ENCODE measurements around the gene STOX1. TPM values are rescaled to one million over a fixed set of nuclear protein-coding genes. Genes with fewer than 3 reads are reported as not detected.
"Not testable (repeated sequence)": the region's sequence is repeated elsewhere in the genome, so short reads cannot be mapped to it uniquely, and the experiment has no call there.

The STOX1 gene
- total and polyA plus RNA-seq, 2 of the 13 experiments (the other 11 are each of a cell fraction or from before 2014, with no cell fraction given), result 2.5 to 6.0 TPM

DNA sequence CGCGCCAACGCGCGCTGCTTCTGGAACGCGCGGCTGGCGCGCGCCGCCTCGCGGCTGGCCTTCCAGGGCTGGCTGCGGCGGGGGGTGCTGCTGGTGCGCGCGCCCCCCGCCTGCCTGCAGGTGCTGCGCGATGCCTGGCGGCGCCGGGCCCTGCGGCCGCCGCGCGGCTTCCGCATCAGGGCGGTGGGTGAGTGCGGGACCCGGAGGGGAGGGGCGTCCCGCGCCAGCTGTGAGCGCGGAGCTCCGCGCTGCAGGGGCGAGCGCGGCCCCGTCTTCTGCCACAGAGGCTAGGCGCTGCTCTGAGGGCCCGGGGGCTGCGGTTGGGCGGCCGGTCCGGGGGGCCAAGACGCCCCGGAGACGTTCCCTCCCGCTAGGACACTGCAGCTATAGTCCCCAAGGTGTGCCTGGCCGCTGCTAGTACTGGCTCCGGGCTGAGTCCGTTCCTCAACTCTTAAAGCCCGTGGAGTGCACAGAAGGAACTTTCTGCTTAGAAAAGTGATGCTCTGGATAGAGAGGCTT is 811 bp downstream of the STOX1 start:
- intact Hi-C loops (cut with micrococcal nuclease; ENCODE audit: unreplicated experiment), result loop anchor here (5.0 kb wide), 1 partner anchor 49 kb away; no protein-coding TSS in a partner anchor
- H3K9me3 ChIP-seq (ENCODE audit: low read length); H3K27me3 ChIP-seq (ENCODE audit: control insufficient read depth in 1 of 2, insufficient read depth in 2 of 2, low read length in 2 of 2); in situ Hi-C loops (cut with HindIII; ENCODE audit: extremely low pct_ligation_motif_present, low pct_unique_long_range_greater_than_20kb); FAIRE-seq; H2AFZ ChIP-seq (ENCODE audit: low read length); H3K36me3 ChIP-seq (replicated peaks in 1 of 2; ENCODE audit: control insufficient read depth in 1 of 2, insufficient read depth in 2 of 2, low read length in 2 of 2); H3K79me2 ChIP-seq (ENCODE audit: insufficient read depth, low read length); CTCF ChIA-PET (ENCODE audit: low intra/inter-chr PET ratio, low total read pairs); BruUV-seq (replicated peaks); DNase-seq (ENCODE audit: low spot score); H3K27ac ChIP-seq (ENCODE audit: extremely low read length, insufficient read depth, low read length); H4K20me1 ChIP-seq (ENCODE audit: insufficient read depth, low read length): not testable (repeated sequence)
- peak; percentile 75 for ATAC-seq
- POLR2A ChIA-PET, result interaction anchor here (1.4 to 3.2 kb wide), 7 partner anchors 15 to 72 kb away, joined by 6 to 31 read pairs (median 10); partner anchors contain the start of gene DDX50
- Histone ChIP-seq H3K4me3 (replicated peaks in 1 of 3; ENCODE audit: insufficient read depth in 1 of 3, low read depth in 2 of 3, low read length in 3 of 3) (peak overlapping the region; percentile 49 to 70 (median 62); a peak in 5 of 6 replicates), H3K4me2 (ENCODE audit: low read depth, low read length) (peak overlapping the region; percentile 77), H3K4me1 (ENCODE audit: insufficient read depth, low read length) (peaks cover 19% of the 10 kb centered on the region), H3K9ac (ENCODE audit: insufficient read depth, low read depth, low read length) (peak overlapping the region; percentile 47)
- WGBS (ENCODE audit: low lambda C conversion rate), result 8% methylated on average over 9 of the region's 59 CpGs
- TF ChIP-seq ZNF768 (CRISPR knock-in tag; IDR thresholded peaks at IDR 0.05) (peak; percentile 27; the same call in 1 of the 2 replicates), HNRNPLL (IDR thresholded peaks at IDR 0.05; ENCODE audit: low read depth, low read length, poor library complexity, severe bottlenecking) (peak; percentile 29), PHF8 (CRISPR knock-in tag; IDR thresholded peaks at IDR 0.05) (peak; percentile 42; the same call in 1 of the 2 replicates), ZFY (CRISPR knock-in tag; IDR thresholded peaks at IDR 0.05) (peak; percentile 38)
- TF ChIP-seq, protein P1, sequence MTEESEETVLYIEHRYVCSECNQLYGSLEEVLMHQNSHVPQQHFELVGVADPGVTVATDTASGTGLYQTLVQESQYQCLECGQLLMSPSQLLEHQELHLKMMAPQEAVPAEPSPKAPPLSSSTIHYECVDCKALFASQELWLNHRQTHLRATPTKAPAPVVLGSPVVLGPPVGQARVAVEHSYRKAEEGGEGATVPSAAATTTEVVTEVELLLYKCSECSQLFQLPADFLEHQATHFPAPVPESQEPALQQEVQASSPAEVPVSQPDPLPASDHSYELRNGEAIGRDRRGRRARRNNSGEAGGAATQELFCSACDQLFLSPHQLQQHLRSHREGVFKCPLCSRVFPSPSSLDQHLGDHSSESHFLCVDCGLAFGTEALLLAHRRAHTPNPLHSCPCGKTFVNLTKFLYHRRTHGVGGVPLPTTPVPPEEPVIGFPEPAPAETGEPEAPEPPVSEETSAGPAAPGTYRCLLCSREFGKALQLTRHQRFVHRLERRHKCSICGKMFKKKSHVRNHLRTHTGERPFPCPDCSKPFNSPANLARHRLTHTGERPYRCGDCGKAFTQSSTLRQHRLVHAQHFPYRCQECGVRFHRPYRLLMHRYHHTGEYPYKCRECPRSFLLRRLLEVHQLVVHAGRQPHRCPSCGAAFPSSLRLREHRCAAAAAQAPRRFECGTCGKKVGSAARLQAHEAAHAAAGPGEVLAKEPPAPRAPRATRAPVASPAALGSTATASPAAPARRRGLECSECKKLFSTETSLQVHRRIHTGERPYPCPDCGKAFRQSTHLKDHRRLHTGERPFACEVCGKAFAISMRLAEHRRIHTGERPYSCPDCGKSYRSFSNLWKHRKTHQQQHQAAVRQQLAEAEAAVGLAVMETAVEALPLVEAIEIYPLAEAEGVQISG (CRISPR knock-in tag; IDR thresholded peaks at IDR 0.05), result 0 out of 2 replicates have a peak, but pooled peaks have one; percentile 19
- TF ChIP-seq, protein P2, sequence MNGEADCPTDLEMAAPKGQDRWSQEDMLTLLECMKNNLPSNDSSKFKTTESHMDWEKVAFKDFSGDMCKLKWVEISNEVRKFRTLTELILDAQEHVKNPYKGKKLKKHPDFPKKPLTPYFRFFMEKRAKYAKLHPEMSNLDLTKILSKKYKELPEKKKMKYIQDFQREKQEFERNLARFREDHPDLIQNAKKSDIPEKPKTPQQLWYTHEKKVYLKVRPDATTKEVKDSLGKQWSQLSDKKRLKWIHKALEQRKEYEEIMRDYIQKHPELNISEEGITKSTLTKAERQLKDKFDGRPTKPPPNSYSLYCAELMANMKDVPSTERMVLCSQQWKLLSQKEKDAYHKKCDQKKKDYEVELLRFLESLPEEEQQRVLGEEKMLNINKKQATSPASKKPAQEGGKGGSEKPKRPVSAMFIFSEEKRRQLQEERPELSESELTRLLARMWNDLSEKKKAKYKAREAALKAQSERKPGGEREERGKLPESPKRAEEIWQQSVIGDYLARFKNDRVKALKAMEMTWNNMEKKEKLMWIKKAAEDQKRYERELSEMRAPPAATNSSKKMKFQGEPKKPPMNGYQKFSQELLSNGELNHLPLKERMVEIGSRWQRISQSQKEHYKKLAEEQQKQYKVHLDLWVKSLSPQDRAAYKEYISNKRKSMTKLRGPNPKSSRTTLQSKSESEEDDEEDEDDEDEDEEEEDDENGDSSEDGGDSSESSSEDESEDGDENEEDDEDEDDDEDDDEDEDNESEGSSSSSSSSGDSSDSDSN (CRISPR knock-in tag; IDR thresholded peaks at IDR 0.05), result 0 out of 2 replicates have a peak, but pooled peaks have one; percentile 16
- TF ChIP-seq, protein P3, sequence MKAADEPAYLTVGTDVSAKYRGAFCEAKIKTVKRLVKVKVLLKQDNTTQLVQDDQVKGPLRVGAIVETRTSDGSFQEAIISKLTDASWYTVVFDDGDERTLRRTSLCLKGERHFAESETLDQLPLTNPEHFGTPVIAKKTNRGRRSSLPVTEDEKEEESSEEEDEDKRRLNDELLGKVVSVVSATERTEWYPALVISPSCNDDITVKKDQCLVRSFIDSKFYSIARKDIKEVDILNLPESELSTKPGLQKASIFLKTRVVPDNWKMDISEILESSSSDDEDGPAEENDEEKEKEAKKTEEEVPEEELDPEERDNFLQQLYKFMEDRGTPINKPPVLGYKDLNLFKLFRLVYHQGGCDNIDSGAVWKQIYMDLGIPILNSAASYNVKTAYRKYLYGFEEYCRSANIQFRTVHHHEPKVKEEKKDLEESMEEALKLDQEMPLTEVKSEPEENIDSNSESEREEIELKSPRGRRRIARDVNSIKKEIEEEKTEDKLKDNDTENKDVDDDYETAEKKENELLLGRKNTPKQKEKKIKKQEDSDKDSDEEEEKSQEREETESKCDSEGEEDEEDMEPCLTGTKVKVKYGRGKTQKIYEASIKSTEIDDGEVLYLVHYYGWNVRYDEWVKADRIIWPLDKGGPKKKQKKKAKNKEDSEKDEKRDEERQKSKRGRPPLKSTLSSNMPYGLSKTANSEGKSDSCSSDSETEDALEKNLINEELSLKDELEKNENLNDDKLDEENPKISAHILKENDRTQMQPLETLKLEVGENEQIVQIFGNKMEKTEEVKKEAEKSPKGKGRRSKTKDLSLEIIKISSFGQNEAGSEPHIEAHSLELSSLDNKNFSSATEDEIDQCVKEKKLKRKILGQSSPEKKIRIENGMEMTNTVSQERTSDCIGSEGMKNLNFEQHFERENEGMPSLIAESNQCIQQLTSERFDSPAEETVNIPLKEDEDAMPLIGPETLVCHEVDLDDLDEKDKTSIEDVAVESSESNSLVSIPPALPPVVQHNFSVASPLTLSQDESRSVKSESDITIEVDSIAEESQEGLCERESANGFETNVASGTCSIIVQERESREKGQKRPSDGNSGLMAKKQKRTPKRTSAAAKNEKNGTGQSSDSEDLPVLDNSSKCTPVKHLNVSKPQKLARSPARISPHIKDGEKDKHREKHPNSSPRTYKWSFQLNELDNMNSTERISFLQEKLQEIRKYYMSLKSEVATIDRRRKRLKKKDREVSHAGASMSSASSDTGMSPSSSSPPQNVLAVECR (CRISPR knock-in tag; IDR thresholded peaks at IDR 0.05; ENCODE audit: borderline replicate concordance), result peak; percentile 33; the same call in 1 of the 2 replicates
- TF ChIP-seq, protein P4, sequence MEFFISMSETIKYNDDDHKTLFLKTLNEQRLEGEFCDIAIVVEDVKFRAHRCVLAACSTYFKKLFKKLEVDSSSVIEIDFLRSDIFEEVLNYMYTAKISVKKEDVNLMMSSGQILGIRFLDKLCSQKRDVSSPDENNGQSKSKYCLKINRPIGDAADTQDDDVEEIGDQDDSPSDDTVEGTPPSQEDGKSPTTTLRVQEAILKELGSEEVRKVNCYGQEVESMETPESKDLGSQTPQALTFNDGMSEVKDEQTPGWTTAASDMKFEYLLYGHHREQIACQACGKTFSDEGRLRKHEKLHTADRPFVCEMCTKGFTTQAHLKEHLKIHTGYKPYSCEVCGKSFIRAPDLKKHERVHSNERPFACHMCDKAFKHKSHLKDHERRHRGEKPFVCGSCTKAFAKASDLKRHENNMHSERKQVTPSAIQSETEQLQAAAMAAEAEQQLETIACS (CRISPR knock-in tag; IDR thresholded peaks at IDR 0.05), result peak; percentile 72
